Cardiac septum (tissue), 1 donor: ENCODE results near the gene NEURL4. TPM values are rescaled to one million over a fixed set of nuclear protein-coding genes. Genes with fewer than 3 reads are reported as not detected.

ENCODE experiments used
- DNase-seq: peaks from one replicate; pipeline ENCODE4 v3.0.0-alpha.2; 2020; ENCODE audit warnings: low spot score
- intact Hi-C: fragments of 100-400 bp; cut with DNase I; formaldehyde crosslinking; loops from one replicate; pipeline ENCODE4 v1.14.0; 2022
- total RNA-seq: library from RNA; stranded (reverse); fragmentation: NEBNext Ultra II Directional; extraction: Animal tissue kit (Norgen Biotek cat#: 25700); gene quantifications from one replicate; pipeline ENCODE4 v1.2.1, GENCODE V29; 2021
- donor health status: DM: no; HTN: no; CAD: no.

The NEURL4 gene
- total RNA-seq, 1 donor from 2014 or later, result 29.9 TPM

DNA sequence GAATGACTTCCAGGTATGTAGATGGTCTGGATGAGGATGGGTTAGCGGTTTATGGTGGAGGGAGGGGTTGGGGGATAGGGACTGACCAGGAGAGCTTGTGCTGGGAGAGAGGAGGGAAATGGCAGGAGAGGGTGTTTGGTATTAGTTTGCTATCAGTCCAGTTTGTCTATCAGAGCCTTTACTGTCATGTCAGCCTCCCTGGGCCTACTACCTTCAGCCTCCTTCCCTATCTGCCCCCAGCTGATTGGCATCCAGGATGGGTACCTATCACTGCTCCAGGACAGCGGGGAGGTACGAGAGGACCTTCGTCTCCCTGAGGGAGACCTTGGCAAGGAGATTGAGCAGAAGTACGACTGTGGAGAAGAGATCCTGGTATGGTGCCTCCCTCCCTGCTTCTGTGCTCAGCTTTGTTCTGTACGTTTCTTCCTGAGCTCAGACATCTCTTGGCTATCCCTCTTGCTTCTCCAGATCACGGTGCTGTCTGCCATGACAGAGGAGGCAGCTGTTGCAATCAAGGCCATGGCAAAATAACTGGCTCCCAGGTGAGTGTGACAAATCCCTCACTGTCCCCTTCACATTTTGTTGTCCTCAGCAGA lies 17.9 kb downstream of the NEURL4 start:
- intact Hi-C loops, result no loop called here
- DNase-seq, result no peak

- no peak for DNase-seq
- intact Hi-C loops, result loop anchor here (2.0 to 5.0 kb wide), 3 partner anchors 19 to 72 kb away; partner anchors contain the start of genes NEURL4 and PHF23
Measured at GRCh38 chr17:7309628-7310027, 19.5 kb downstream of the NEURL4 start.

DNA sequence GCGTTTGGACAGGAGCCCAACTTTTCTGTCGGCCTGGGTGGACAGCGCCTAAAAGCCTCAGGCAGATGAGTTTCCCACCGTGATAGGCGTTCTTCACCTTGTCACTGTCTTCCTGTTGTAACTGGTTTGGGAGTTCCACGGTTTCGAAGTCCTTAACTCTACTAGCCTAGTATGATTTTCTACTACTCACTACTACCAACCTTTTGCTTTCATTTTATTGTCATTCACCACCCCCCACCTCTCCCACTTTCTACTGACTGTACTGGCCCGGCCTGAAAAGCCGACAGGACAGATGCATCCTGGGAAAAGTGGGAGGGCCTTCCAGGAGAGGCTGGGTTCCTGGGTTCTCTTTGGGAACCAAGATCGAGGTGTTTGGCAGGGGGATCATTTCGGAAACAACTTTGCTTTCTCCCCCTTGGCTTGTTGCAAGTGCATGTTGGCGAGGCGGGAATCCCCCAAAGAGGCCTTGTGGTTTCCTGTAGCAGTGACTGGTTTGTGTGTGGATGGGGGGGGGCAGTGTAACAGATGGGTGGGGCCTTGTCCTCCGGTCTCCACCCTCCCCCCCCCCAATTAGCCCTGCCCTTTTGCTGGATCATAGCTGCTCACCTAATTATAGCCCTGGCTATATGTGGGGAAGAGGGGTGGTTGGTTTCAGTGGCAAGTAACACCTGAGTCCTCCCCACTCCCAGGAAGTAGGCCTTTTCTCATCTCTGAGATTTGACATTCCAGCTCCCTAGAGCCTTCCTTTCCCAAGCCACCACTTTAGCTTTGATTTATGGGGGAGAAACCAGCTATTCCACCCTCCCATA lies 20.3 kb downstream of the NEURL4 start:
- peak; percentile 86 for DNase-seq
- intact Hi-C loops, result loop anchor here (2.0 to 5.0 kb wide), 3 partner anchors 20 to 72 kb away; partner anchors contain the start of genes NEURL4 and PHF23

DNA sequence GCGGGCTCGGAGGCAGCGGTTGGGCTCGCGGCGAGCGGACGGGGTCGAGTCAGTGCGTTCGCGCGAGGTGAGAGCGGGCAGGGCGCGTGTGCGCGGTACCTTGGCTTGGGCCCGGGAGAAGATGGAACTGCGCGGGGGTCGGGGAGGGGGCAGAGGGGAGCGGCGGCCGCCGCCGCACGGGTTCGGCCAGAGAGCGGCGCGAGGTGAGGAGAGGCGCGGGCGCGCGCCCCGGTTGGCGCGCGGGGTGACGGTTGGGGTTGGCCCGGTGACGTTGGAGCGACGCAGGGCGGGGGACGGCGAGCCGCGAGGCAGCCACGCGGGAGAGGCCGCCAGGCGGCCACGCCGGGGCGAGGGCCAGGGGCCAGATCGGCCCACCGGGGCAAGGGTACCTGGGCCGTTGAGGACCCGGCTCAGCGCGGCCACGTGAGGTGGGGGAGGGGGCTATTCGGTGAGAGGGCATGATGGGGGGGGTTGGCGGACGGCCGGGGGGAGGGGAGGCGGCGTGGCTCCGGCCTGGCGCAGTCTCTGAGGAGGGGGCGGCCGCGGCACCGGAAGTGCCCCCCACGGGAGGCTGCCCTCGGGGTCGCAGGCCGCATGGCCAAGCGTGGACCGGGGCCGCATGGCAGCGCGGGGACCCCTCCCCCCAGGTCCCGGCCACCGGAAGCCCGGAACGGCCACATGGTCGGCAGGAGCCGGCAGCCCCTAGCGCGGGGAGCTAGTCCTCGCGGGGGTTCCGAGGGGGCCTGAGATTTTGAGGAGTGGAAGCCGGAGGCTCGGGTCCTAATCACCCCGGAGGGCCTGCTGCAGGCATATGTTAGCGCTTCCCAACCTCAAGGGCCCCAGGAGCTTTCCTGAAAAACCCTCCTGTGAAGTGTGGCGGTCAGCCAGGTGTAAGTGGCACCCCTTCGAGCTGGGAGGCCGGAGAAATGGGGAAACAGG lies 21.2 kb downstream of the NEURL4 start:
- intact Hi-C loops, result loop anchor here (2.0 to 5.0 kb wide), 3 partner anchors 21 to 71 kb away; partner anchors contain the start of genes NEURL4 and PHF23
- DNase-seq, result peak; percentile 80

DNA sequence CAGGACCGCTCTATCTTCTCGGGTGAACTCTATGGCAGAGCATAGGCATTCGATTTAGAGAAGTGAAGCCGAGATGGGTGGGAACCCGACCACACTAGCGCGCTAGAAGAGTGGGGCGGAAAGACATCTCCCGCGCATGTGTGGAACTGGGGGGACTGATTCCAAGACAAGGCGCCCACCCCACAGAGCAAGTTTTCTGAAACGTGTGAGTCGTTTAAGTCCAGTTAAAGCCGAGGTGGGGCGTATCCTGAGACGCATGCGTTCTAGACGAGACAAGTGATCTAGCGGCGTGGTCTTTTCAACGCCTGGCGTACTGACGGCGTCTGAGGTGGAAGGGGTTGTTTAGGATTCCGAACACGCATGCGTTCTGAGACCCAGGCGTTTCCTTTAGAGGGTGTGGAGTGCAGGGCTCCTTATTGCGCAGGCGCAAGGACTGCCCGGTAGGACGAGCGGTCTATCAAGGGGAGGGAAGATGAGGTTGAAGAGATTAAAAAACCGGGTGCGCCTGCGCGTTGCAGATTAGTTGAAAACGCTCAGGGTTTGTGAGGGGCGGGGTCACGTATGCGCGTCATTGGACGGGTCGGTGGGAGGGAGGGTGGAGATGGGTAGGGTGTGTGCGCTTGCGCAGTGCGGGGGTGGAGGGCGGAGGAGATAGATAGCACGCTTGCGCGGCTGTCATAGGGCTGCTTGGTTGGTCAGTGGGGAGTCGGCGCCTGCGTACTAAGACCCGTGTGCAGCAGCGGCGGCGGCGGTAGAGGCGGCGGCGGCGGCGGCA lies 22.0 kb downstream of the NEURL4 start, which contains the start of gene EIF5A:
Gene EIF5A, plus strand, starts transcription at position 718 of the 775 bp plus-strand sequence. CDS start 2,008 bp downstream, outside the sequence.
- intact Hi-C loops, result loop anchor here (5.0 kb wide), 2 partner anchors 40 to 70 kb away; partner anchors contain the start of gene PHF23
- peak; percentile 100 for DNase-seq

GRCh38 chr17:7304179-7304578 lies 25.0 kb downstream of the NEURL4 start:
- intact Hi-C loops, result no loop called here

GRCh38 chr17:7296189-7296861 lies 32.8 kb downstream of the NEURL4 start:
- intact Hi-C loops, result loop anchor here (1.0 to 5.0 kb wide), 2 partner anchors 16 to 249 kb away; no protein-coding TSS in a partner anchor
- peak; percentile 92 for DNase-seq

More at GRCh38 chr17:7304179-7304578, 25.0 kb downstream of the NEURL4 start:
- DNase-seq, result no peak

DNA sequence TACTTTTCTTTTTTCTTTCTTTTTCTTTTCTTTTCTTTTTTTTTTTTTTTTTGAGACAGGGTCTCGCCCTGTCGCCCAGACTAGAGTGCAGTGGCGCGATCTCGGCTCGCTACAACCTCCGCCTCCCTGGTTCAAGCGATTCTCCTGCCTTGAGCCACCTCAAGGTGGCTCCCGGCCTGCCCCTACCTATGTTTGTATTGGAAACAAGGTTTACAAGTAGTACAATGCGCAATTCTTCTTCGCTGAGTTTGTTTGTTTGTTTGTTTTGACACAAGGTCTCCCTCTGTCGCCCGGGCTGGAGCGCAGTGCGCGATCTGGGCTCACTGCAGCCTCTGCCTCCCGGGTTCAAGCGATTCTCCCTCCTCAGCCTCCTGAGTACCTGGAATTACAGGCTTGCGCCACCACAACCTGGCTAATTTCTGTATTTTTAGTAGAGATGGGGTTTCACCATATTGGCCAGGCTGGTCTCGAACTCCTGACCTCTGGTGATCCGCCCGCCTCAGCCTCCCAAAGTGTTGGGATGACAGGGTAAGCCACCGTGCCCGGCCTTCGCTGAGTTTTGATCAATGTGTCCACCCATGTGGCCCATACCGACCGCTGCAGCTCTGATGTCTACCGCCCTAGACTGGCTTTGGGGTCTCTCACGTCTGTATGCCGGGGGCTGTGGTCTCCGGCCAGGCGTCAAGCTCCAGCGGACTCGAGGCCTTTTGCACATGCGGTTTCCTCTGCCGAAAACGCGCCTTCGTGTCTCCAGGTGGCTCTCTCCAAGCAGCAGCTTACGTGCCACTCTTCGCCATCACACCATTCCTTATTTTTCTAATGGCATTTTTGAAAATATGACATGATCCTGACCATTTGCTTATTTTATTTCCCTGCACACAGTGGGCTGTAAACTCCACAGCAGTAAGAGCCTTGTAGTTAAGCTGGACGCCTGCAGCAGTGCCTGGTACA lies 33.6 kb downstream of the NEURL4 start:
- no peak for DNase-seq
- intact Hi-C loops, result loop anchor here (1.0 to 5.0 kb wide), 2 partner anchors 15 to 248 kb away; no protein-coding TSS in a partner anchor

DNA sequence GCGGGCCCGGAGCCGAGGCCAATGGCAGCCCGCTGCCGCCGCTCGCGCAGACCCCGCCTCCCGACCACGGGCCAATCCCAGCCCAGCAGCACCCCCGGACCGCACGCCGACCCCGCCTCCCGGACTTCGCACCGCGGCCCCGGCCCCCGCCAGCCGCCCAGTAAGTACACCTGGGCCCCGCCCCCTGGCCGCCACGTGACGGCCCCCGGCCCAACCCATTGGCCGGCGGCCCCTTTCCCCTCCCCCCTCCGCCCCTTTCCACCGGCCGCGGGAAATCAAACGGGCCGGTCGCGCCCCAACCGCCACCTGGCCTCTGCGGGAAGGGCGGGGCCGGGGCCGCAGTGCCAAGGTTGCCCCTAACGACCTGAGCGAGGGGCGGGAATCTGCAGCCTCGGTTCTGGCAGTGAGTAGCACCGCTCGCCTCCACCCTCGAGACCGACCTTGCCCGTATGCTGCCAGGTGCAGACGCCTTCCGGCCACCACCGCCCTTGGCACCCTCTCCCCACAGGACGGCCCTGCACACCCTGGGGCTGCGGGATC lies 34.5 kb downstream of the NEURL4 start, which contains the start of gene YBX2:
Gene YBX2, minus strand, starts transcription at position 26 of the 540 bp plus-strand sequence. CDS start 139 bp downstream, outside the sequence.
- DNase-seq, result peak; percentile 87
- intact Hi-C loops, result loop anchor here (5.0 kb wide), 1 partner anchor 247 kb away; no protein-coding TSS in a partner anchor

GRCh38 chr17:7293816-7294613 lies 35.1 kb downstream of the NEURL4 start:
- no peak for DNase-seq
- intact Hi-C loops, result no loop called here

GRCh38 chr17:7293159-7293558 lies 36.0 kb downstream of the NEURL4 start:
- intact Hi-C loops, result no loop called here
- no peak for DNase-seq

GRCh38 chr17:7292729-7293128 lies 36.4 kb downstream of the NEURL4 start:
- no peak for DNase-seq
- intact Hi-C loops, result no loop called here

GRCh38 chr17:7292194-7292593 lies 36.9 kb downstream of the NEURL4 start:
- no peak for DNase-seq
- intact Hi-C loops, result no loop called here

GRCh38 chr17:7290685-7291084 lies 38.5 kb downstream of the NEURL4 start:
- DNase-seq, result no peak
- intact Hi-C loops, result no loop called here

DNA sequence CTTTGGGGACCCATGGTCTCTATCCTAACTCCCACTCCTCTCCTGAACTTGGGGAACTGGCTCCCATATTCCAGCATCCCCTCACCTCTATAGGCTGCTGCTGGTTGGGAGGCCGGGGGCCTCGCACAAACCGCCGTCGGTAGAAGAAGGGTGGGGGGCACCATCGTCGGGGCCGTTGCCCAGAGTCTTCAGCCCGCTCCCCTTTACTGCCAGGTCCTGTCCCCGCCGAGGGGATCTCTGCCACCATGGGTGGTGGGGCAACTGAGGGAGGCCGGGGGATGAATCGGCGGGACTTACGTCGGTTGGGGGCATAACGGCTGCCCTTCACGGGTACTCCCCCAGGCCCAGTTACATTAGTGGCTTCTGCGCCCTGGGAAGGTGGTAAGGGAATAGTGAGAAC lies 39.0 kb downstream of the NEURL4 start:
- intact Hi-C loops, result no loop called here
- DNase-seq, result no peak
